ENCODE results near the gene EYA2.
"Not testable (repeated sequence)": the region's sequence is repeated elsewhere in the genome, so short reads cannot be mapped to it uniquely, and the experiment has no call there.

DNA sequence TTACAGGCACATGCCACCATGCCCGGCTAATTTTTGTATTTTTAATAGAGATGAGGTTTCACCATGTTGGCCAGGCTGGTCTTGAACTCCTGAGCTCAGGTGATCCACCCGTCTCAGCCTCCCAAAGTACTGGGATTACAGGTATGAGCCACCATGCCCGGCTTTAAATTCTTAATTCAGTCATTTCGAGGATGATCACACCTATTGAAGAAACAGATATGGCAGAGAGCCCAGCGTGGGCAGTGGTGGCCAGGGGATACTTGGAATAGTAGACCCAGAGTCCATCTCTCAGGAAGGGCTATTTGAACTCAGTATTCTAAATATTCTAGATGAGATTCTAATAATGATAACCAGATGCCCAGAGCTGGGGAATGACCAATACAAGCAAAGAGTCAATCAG lies 281.6 kb downstream of the EYA2 start:
- TF ChIP-seq, protein P1, sequence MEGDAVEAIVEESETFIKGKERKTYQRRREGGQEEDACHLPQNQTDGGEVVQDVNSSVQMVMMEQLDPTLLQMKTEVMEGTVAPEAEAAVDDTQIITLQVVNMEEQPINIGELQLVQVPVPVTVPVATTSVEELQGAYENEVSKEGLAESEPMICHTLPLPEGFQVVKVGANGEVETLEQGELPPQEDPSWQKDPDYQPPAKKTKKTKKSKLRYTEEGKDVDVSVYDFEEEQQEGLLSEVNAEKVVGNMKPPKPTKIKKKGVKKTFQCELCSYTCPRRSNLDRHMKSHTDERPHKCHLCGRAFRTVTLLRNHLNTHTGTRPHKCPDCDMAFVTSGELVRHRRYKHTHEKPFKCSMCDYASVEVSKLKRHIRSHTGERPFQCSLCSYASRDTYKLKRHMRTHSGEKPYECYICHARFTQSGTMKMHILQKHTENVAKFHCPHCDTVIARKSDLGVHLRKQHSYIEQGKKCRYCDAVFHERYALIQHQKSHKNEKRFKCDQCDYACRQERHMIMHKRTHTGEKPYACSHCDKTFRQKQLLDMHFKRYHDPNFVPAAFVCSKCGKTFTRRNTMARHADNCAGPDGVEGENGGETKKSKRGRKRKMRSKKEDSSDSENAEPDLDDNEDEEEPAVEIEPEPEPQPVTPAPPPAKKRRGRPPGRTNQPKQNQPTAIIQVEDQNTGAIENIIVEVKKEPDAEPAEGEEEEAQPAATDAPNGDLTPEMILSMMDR (conservative IDR thresholded peaks at IDR 0.05 in 1 of 2, IDR thresholded peaks at IDR 0.05 in 1 of 2; ENCODE audit: extremely low read depth in 1 of 2, insufficient read depth in 1 of 2, low read depth in 1 of 2, low read length in 2 of 2), result not testable (repeated sequence)
- TF ChIP-seq EZH2 (IDR thresholded peaks at IDR 0.05; ENCODE audit: borderline replicate concordance, low read length), result not testable (repeated sequence)

Data from mammary epithelial cell (primary cell).